Embryonic facial prominence (tissue), 1 donor: Measurements from ENCODE around the gene TARDBP.
"Not testable (repeated sequence)": the region's sequence is repeated elsewhere in the genome, so short reads cannot be mapped to it uniquely, and the experiment has no call there.

ENCODE experiments used
- DNase-seq: peaks from one replicate; pipeline ENCODE4 v3.0.0-alpha.2; 2016; ENCODE audit errors: extremely low spot score

Gene TARDBP

GRCh38 chr1:11042995-11043874 is 30.8 kb downstream of the TARDBP start:
- DNase-seq, result no peak

- DNase-seq, result no peak
Observed at GRCh38 chr1:11044086-11044848, 31.8 kb downstream of the TARDBP start.

GRCh38 chr1:11044849-11045427 is 32.5 kb downstream of the TARDBP start:
- DNase-seq, result no peak

GRCh38 chr1:11045428-11046269 is 33.2 kb downstream of the TARDBP start:
- no peak for DNase-seq

GRCh38 chr1:11046270-11046566 is 33.8 kb downstream of the TARDBP start:
- no peak for DNase-seq

- no peak for DNase-seq
Observed at GRCh38 chr1:11046625-11047365, 34.3 kb downstream of the TARDBP start, which contains the start of gene MASP2. TSS of gene MASP2 (minus strand) at chr1:11047239. CDS start at chr1:11047207, 32 bp downstream.

- DNase-seq, result not testable (repeated sequence)
Observed at GRCh38 chr1:11051121-11051520, 38.7 kb downstream of the TARDBP start.

- no peak for DNase-seq
Observed at GRCh38 chr1:11051781-11052511, 39.5 kb downstream of the TARDBP start.

- DNase-seq, result no peak
Observed at GRCh38 chr1:11052839-11053757, 40.6 kb downstream of the TARDBP start.

GRCh38 chr1:11053758-11054137 is 41.3 kb downstream of the TARDBP start:
- DNase-seq, result no peak

GRCh38 chr1:11054181-11054580 is 41.7 kb downstream of the TARDBP start:
- DNase-seq, result no peak

- no peak for DNase-seq
Observed at GRCh38 chr1:11054666-11055065, 42.2 kb downstream of the TARDBP start.

- DNase-seq, result no peak
Observed at GRCh38 chr1:11055676-11056075, 43.2 kb downstream of the TARDBP start.

GRCh38 chr1:11056504-11056903 is 44.0 kb downstream of the TARDBP start:
- no peak for DNase-seq

GRCh38 chr1:11057477-11057876 is 45.0 kb downstream of the TARDBP start:
- no peak for DNase-seq

- no peak for DNase-seq
Observed at GRCh38 chr1:11058026-11058425, 45.6 kb downstream of the TARDBP start.

GRCh38 chr1:11058595-11059154 is 46.2 kb downstream of the TARDBP start:
- no peak for DNase-seq

GRCh38 chr1:11059155-11059967 is 46.9 kb downstream of the TARDBP start:
- no peak for DNase-seq
